Globus pallidus (tissue), 1 donor: ENCODE results near the gene TMEM134.

Source experiments
- DNase-seq: peaks from one replicate; pipeline ENCODE4 v3.0.0-alpha.2; 2015; ENCODE audit warnings: low spot score

TMEM134 gene

DNA sequence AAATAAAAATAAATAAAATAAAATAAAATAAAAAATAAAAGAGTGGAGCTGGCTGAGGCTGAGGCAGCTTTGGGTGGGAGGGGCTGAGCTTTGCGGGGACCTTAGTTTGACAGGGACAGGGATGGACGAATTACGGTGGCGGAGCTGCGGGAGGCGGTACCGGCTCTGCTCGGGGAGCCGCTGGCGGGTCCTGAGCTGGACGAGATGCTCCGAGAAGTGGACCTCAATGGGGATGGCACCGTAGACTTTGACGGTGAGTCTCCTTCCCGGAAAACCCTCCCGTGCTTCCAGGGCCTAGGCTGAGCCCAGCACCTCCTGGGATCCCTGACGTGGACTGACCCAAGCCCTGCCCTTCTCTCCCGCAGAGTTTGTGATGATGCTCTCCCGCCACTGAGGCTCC, 10.8 kb downstream of the TMEM134 start:
- DNase-seq: no peak

DNA sequence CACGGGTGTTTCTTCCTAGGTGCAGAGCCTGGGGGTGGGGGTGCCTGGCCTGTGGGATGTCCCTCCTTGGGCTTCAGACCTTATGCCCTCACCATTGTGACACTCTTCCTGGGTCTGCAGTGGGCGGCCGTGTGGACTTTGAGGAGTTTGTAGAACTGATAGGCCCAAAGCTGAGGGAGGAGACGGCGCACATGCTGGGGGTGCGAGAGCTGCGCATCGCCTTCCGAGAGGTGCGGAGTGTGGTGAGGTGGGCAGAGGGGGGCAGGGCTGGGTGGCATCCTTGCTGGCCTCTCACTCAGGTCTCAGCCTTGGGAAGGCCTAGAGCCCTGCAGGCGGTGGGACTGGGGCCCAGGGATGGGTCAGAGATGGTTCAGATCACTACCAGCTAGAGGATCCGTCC, 11.6 kb downstream of the TMEM134 start:
- no peak for DNase-seq

DNA sequence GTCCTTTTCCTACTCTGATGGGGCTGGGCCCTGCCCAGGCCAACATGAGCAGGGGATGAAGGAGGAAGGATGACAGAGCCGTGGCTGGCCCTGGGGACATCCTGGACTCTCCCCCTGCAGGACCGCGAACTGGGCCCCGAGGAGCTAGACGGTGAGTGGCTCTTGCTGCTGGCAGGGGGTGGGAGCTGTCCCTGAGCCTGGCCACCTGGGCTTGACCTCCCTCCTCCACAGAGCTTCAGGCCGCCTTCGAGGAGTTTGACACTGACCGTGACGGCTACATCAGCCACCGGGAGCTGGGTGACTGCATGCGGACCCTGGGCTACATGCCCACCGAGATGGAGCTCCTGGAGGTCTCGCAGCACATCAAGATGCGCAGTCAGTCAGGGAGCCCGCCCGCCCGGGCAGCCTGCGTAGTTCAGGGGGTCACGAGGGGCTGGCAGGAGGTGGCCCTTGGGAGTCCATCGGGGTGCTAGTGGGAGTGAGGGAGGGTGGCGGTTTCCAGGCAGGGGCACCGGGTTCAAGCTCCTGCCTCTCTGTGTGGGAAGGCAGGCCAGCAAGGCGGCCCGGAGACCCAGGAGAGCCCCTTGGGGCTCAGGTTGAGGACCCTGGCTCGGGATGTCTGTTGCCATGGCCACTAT, 12.9 kb downstream of the TMEM134 start:
- DNase-seq: no peak

DNA sequence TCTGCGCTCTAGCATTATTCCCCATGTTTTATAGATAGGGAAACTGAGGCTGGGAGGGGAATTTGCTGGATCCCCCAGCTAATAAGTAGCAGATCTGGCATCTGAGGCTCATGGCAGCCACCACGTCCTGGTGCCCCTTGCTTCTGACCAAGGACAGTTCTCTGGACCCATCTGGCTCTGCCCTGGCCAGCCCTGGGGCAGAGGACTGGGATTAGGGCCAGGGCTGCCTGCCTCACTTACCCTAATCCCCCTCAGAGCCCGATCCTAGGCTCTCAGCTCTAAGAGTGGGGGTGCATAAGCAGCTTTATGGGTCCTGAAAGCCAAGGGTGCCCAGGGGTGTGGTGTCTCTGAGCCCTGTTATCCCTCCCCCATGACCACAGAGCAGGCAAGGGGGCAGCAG, 14.0 kb downstream of the TMEM134 start, which contains the start of gene CABP4:
TSS of gene CABP4 (plus strand) at position 301 of the 400 bp plus-strand sequence. CDS start at position 371, 70 bp downstream.
- no peak for DNase-seq

DNA sequence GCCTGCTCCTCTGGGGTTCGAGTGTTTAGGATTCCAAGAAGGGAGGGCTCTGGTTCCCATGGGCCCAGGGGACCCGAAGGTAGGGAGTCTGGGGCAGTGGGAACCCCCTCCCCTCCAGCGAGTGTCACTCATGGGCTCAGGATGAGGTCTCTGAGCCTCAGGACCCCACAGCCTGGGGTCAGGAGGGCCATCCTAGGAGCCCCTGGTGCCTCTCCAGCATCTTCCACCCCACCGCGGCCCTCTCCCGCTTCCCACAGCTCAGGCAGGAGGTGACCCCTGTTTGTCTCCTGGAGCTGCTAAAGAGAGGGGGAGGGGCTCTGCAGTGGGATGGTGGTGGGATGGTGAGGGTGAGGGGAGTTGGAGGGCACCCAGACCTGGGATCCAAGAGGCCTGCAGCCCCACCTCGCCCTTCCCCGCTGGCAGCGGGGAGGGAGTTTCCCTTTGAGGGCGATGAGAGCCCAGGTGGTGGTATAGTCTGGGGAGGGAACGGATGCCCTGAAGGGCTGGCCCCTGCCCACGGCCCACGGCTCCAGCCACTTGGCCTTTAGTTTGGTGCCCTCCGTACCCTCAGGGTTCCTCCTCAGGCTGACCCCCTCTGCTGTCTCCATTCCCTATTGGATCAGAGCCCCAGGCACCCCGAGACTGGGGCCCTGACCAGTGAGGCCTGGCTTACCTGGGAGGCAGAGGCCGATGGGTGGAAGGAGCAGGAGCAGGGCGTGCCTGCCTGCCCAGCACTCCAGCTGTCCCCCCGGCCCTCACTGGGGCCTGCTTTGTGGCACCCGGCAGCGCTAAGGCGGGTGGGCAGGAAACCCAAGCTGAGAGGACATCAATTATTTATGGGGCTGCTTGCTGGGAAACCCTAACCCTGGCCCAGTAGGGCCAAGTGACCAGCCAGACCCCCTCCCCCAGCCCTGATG, 15.0 kb downstream of the TMEM134 start:
- no peak for DNase-seq

DNA sequence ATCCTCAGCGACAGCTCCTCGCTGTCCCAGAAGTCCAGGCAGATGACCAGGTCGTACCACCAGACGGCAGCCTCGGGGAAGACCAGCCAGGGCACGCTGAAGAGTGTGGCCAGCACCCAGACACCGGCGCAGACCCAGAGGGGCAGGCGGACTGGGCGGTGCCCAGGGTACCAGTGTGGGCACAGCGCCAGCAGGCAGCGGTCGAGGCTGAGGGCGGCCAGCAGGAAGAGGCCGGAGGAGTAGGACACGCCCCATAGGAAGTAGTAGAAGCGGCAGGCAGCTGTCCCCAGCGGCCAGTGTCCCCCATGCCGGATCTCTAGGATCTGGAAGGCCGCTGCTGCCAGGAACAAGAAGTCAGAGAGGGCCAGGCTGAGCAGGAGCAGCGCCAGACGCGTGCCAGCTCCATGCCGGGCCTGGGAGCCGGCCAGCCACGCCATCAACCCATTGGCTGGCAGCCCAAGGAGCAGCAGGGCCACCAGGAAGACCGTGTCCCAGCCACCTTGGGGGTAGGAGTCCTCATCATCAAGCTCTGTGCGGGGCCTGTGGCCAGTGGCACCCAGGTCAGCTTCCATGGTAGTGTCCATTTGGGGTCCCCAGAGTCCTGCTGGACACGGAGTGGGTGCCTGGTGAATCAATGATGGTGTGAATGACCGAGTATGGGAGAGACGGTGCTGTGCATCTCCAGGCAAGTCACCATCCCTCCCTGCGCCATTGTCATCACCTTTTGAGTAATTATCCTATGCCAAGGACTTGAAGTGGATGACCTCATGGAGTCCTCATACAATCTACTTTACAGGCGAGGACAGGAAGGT, 16.7 kb downstream of the TMEM134 start, which contains the start of gene GPR152:
TSS of gene GPR152 (minus strand) at position 589 of the 812 bp plus-strand sequence. CDS start at position 584, 5 bp downstream.
- no peak for DNase-seq

DNA sequence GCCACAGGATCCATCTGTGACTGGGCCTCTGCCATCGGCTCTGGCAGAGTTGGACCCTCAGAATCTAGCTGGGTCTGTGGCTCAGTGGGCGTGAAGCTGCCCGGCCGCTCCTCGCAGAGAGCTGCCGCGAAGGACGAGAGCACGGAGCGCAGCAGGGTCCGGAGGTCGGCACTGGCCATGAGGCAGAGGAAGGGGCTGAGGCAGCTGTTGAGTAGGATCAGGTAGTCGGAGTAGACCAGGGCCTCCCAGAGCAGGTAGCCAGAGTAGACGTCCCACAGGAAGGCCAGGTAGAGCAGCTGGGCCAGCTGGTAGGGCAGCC, 17.4 kb downstream of the TMEM134 start:
- no peak for DNase-seq

DNA sequence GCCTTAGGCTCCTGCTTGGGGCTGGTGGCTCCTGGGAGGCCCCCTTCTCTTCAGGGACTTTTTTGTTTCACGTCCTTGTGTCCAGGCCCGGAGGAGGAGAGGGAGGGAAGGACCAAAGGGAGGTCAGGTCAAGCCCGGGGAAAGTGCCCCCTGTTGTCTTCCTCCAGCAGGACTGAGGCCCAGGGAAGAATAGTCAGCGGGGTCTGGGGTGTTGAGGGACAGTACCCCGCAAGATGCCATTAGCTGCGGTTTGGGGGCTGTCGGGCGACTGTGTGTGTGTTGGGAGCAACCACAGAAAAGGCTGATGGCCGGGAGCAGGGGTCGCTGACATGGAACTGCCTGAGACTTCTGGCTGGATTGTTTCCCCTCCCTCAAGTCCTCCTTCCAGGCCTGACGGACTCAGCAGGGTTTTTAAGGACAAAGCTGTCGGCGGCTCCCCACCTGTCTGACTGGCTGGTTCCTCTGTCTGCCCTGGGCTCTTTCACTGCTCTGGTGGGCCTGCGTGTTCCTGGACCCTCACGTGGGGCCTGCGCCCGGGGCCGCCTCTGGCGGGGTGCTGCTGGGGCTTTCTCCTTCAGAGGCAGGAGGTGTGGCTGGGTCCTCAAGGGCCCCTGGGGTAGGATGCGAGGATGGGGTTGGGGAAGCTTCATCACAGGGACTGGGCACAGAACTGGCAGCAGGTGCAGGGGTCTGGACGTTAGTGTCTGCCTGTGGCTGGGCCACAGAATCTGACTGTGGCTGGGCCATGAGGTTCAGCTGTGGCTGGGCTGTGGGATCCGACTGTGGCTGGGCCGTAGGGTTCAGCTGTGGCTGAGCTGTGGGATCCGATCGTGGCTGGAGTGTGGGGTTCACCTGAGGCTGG, 18.0 kb downstream of the TMEM134 start:
- no peak for DNase-seq

DNA sequence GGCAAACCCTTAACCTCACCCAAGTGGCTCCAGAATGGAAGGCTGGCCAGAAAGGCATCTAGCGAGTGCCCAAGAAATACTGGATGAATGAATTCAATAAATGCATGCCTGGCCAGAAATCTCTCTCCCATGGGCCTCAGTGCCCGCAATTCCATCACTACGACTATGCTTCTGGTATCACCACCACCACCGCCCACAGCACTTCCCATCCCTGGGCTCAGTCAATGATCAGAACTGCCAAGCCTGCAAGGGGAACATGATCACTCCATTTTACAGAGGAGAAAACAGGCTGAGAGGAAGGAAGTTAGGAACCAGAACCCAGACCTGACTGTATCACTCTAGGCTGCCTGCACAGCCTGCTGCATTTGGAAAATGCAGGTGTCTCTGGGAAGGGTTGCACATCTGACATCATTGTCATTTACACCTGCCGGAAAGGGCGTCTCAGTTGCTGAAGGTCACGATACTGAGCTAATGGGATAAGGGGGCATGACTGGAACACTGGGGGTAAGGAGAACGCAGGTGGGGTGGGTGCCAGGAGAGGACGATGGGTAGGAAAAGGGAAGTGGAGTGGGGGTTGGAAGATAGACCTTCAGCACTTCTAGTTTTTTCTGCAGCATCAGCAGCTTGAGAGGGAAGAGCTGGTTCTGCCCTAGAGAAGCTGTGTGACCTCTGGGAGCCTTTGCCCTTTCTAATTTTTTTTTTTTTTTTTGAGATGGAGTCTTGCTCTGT, 19.8 kb downstream of the TMEM134 start:
- DNase-seq: no peak

DNA sequence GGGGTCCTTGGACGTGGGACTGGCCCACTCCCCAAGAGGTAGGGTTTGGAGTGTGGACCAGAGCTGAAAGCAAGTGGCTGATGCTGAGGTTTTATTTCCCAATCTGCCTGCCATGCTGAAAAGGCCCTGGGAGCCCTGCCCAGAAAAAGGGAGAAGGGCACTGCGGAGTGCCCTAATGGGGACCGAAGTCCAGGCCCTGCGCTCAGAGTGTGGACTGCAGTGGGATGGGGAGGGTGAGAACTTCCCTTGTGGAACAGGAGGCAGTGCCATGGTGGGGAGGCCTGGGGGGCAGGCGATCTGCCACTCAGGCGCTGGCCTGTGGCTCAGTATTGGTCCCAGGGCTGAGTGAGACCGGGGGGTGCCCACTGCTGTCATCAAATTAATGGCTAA, 20.8 kb downstream of the TMEM134 start:
- DNase-seq: no peak

DNA sequence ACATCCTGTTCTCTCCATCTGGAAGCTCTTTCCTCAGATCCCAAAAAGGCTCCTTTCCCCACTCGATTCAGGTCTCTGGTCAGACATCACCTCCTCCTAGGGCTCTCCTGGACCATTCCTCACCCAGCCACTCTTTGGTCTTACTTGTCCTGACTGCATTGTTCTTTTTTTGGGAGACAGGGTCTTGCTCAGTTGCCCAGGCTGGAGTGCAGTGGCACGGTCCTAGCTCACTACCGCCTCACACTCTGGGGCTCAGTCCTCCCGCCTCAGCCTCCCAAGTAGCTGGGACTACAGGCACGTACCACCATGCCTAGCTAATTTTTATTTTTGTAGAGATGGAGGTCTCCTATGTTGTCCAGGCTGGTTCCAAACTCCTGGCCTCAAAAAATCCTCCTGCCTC, 23.5 kb downstream of the TMEM134 start:
- DNase-seq: no peak

DNA sequence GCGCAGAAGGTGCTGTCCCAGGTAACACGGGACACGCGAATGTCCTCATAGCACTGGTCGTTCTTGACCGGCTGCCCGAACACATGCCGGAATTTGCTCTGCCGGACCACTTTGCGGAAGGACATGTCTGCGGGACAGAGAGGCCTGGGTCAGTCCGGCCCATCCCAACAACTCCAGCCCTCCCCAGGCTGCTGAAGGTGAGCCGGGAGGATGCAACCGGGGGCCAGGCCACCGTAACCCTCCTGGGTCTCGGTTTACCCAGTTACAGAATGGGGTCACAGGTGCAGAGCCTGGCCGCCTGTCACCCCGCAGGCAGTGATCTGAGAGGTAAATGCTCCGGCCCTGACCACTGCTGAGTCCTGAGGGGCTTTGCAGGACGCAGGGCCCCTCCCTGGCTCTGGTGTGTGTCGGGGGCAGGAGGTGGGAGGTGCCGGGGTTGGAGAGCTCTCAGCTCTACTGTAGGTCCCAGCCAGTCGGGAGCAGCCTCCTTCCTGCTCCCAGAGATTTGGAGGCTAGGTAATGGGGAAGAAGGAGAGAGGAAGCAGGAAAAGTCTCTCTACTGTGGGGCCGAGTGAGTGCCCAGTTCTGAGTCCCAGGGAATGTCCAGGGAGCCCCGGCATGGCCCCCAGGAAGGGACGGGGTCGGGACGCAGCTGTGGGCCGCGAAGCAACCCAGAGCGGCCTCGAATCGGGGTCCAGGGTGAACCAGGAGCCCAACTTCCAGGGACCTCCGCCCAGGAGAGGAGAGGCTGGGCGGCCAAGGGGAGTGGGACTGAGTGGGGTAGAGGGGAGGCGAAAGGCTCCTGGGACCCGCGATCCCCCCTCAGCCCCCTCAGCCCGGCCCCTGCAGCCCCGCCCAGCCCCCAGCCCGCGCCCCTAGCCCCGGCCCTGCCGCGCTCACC, 26.3 kb downstream of the TMEM134 start:
- no peak for DNase-seq

DNA sequence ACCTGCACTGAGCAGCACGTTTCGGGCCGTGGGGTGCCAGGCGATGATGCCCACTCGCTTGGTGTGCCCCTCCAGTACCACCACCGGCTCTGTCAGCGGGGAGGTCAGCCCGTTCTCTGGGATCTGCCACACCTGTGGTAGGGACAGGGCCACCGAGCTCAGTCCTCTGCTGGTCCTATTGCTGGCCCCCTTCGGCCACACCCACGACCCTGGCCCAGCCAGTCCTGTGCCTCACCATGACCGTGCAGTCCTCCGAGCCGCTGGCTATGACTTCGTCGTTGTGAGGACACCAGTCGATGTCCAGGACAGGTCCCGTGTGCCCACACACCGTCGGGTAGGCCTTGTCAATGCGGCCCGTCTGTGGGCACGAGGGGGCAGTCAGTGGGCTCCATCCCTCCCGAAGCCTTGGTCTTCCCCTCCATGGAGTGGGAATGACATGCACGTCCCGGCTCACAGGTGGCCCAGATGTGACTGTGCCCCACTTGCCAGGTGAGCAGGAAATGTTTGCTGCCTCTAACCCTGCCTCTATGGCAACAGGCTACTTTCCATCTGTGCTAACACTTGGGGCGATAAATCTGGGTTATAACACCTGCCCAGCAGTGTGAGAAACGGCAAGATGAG, 27.2 kb downstream of the TMEM134 start:
- no peak for DNase-seq

DNA sequence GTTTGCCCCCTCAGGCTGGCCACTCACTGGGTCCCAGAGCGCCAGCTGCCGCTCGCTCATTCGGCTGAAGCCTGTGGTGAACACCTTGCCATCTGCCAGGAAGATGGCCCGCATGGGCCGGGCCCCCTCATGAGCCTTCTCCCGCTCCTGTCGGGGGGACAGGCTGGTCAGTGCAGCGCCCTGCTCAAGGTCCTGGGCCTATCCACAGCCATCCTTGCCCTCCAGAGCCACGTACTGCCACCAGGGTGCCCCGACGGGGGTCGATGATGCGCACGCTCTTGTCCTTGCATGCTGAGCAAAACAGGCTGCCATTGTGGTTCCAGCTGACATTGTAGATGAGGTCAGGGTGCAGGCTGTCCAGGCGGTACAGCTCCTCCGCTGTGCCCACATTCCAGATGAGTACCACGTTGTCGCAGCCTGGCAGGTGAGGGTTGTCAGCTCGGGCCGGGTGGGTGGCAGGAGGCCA, 27.9 kb downstream of the TMEM134 start:
- DNase-seq: no peak

DNA sequence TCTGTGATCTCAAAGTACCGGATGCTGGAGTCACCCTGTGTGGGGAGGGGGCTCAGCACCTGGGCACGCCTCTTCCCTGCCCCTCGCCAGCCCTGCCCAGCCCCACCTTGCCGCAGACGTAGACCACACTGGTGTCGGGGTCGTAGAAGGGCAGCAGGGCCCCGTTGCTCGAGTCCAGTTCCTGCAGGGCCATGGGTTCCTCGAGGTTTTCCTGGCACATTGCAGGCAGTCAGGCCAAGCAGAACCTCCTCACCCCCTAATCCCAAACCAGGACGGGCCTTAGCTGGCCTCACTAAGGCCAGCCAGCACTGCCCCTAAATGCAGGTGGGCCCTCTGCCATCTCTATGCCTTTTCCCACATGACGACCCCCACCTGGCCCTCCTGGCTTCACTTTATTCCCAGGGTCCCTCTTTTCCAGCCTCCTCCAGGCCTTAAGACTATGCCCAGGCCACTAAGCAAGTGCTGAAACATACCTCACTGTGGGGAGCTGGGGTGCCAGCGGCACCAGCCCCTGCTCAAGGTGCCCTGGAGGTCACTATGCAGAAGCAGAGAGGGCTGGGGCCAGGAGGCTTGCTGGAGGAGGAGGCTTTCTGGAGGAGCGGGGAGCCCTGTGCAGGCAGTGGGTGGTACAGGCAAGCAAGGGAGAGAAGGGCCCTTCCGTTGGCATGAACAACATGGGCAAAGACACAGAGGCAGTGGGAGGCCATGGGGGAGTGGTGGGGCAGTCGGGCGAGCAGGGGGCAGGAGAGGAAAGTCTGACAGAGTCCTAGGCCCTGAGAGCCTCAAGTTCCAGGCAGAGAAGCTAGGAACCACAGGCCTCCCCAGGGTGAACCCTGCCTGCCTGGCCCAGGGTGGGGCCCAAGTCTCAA, 28.6 kb downstream of the TMEM134 start:
- no peak for DNase-seq

DNA sequence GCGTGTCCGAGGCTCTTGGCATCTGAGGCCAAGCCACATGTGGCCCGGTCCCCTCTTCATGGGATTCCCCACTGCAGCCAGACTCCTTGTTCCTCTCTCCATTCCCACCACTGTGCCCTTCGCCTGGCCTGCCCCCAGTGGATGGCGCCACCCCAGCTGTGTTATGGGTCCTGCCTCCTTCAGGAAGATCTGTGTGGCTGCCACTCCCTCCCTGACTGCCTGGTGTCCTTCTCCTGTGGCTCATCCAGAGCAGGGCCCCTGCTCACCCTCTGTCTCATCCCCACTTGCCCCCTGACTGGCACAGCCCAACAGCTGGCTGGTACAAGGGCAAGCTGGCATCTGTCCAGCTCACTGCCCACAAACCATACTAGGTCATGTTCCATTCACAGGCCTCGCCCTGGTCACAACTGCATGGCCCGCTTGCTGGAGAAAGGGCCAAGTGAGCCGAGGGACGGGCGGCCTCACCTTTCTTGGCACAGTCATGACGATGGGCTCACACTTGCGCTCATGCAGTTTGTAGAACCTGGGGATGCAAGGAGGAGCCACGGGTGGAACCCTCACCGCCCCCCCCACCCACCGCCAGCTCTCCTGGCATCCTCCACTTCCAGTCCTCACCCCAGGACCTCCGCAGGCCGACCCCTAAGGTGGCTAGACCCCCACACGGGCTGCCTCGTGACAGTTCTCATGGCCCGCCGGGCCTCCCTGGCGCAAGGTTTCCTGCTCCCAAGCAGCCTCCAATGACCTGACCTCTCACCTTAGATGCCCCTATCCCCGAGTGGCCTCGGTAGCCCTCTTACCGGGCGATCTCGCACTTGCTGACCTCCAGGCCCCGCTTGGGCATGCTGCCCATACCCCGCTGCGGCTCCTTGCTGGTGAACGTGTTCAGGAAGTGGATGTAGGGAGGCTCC, 29.5 kb downstream of the TMEM134 start:
- no peak for DNase-seq
